GM21786 (cell line): Measurements from ENCODE around the gene MTUS2.
"Not testable (repeated sequence)": the region's sequence is repeated elsewhere in the genome, so short reads cannot be mapped to it uniquely, and the experiment has no call there.

Experiments used
- ATAC-seq: cut with Tn5 transposase; IDR thresholded peaks from one replicate; pipeline ENCODE4 v1.9.1; 2021; ENCODE audit not compliant: unreplicated experiment

Gene MTUS2

GRCh38 chr13:29210676-29211075 lies 390.5 kb downstream of the MTUS2 start:
- no peak for ATAC-seq

- not testable (repeated sequence) for ATAC-seq
Measured at GRCh38 chr13:29211162-29211561, 391.0 kb downstream of the MTUS2 start.

GRCh38 chr13:29222458-29222857 lies 402.3 kb downstream of the MTUS2 start:
- ATAC-seq: no peak

DNA sequence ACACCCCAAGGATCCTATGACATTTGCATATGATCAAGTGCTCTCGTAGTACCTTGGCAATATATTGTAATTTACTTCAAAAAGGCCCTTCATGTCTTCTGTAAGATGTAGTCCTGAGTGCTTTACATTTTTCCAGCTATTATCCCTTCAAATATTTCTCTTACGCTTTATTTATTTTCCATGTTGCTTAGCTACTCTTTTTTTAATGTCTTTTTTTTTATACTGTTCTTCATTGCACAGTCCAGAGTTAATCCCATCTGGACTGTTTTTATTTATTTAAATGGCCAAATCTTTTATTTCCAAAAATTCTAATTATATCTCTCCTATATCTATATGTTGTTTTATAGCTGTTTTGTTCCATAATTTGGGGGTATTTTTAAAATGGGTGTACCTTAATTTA lies 404.1 kb downstream of the MTUS2 start:
- ATAC-seq: no peak

- ATAC-seq: no peak
Measured at GRCh38 chr13:29227576-29227975, 407.4 kb downstream of the MTUS2 start.

DNA sequence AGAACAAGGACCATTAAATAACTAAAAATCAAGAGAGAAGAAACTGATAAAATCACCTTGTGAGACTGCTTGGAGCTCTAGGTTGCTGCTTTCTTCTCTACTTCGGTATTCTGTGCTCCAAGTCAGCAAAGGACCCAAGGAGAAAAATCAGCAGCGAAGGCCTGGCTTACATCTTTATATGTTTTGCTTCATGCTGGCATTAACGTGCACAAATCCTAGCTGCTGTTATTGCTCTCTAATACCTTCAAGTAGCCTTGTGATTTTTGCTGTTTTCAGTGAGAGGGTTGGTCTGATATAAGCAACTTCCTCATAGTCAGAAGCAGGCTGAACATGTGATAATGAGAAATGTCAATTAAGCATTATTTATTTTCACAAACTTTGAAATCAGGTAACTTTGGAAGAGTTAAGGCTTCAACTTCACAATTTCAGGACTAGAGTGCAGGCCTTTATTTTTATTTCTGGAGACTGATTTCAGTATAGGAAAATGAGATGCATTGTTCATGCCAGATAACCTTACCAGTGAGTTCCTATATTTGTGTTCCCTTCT lies 410.2 kb downstream of the MTUS2 start:
- no peak for ATAC-seq

- ATAC-seq: no peak
Measured at GRCh38 chr13:29239653-29240525, 419.8 kb downstream of the MTUS2 start.

DNA sequence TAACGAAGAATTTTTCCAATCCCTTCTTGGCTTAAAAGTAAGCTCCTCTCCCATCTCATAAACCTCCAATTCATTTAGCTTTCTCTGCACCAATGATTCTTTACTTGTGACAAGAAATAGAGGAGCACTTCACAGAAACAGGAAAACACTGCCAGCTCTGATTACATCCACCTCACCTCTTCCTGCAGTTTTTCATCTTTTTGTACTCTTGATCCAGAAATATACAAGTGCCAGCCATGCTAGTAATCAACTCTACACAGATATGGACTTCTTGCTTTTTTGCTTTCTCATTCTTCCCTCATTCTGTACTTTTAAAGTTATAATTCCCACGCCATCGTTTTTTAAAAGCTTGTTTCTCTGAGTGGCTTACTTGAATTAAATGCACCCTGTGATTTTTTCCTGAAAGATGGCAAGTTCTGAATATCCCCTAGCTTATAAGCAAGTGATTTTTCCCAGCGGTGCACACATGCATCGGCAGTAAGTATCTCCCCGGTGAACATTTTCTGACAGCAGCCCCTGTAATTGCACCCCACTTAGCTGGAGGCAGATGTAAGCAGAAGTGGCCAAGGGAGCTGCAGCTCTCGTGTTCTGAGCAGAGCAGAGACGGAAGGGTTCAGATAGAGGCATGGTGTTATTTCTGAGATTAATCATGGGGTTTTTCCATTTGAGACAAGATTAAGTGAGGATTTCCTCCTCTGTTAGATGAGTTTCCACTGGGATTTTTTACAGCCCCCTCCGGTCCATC lies 434.7 kb downstream of the MTUS2 start:
- no peak for ATAC-seq

DNA sequence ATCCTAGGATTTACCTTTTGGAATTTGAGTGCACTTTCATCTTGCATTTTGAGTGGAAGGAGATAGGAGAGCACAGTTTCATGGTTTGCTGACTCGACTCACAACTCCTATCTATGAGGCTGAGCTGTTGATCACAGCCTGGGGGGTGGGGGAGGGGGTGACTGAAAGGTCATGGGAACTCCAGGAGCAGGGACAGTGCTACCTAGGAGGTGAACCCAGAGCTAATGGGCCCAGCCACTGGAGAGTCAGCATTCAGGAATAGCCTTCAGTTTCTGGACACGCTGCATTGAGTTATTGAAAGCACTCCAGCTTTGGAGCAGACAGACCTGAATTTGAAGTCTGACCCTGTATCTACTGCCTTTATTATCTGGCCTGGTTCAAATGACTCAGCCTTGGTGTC lies 435.4 kb downstream of the MTUS2 start:
- no peak for ATAC-seq

GRCh38 chr13:29260684-29261083 lies 440.5 kb downstream of the MTUS2 start:
- no peak for ATAC-seq

GRCh38 chr13:29266261-29266660 lies 446.1 kb downstream of the MTUS2 start:
- ATAC-seq: no peak

DNA sequence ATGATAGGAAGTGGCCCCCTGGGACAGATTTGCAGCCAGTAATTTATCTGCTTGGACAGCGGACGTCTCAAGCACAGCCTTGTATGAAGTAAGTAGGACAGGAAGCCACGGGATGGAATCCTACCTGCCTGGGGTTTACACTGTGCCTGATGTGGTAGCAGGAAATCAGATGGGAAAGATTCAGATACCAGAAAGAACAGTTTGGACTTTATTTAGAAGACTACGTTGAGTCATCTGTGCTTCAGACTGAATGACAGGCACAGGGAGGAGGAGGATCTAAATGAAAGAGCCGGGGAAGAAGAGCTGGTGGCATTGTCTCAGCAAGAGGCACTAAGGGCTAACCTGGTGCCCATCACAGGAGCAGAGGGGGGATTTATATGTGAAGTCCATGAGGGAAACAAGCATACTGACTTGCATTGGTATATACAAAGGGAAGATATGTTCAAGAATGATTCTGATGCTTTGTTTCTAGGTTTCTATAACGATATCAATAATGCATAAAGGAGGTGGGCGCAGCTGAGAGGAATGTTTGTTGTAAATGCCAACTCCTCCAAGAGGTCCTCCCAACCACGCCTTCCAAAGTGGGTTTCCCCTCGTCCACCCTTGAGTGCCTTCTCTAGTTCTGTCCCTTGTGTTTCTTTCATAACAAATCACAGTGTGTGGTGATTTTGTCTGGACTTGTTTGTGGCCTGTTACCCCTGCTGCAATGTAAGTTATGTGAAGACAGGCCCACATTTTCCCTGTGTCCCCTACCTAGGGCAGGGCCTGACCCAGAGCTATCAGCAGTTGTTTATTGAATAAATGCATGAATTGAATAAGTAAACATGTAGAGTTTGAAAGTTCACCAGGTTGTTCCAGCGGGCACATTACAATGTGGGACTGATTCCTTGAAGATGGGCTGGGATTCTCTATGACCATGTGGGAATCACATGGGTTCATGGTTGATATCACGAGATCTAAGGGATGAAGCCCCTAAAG lies 446.9 kb downstream of the MTUS2 start:
- no peak for ATAC-seq

GRCh38 chr13:29270271-29270985 lies 450.3 kb downstream of the MTUS2 start:
- ATAC-seq: no peak

- ATAC-seq: no peak
Measured at GRCh38 chr13:29271606-29272005, 451.5 kb downstream of the MTUS2 start.

DNA sequence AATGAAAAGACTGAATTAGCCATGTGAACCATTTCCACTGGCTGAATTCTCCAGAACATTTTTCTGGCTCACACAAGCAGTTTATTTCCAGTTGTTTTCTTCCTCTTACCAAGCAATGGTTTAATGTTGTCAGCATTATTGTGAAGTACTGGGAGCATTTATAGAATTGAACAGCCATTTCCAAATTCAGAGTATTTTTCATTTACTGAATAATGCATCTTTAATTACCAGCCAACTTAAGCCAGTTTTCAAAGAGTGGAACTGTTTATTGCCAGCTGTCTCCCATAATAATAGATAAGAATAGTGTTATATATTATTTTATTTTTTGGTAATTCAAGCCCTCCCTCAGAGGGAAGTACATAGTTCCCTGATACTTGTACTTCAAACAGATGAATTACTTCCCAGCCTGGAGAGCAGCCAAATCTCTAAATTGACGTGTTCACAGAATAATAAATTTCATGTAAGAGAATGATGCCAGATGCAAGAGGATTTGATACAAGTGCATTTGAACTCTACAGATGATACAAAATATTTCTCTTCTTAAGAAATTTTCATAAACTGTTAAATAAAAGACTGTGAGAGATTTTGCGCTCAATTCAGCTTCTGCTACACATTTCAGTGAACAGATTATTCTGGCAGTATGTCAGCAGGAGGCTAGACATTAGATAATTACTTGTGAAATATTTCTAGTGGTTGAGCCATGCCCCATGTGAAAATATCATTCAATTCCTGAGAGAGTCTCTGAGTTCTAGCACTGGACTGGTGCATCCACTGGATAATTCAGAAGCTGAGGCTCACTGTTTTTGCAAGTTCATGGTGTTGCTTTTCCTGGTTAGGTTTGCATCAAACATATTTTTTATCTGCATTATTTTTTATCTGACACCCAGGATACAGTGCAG lies 459.5 kb downstream of the MTUS2 start:
- no peak for ATAC-seq

DNA sequence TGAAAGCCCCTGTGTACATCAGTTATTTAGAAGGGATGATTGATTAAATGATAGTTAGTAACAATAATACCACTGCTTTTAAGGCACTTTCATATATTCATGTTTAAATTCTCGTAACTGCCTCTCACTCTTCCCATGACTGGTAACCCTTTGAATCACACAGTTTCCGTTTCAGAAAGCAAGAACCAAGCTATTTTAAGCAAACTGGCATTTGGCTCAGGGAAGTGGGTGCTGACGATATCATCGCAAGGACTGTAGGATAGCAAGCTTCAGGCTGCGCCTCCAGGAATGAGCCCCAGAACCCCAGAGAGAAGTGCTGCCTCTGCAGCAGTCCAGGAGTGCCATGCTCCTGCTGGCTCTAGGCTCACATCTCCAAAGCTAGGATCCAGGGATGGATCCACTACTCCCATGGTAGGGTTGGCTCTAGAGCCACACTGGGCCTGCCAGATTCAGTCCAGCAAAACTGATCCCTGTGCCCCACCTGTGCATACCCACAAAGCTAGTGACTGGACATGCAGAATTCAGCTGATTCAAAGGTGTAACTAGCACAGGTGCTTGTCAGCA lies 461.9 kb downstream of the MTUS2 start:
- no peak for ATAC-seq

- ATAC-seq: no peak
Measured at GRCh38 chr13:29284726-29285125, 464.6 kb downstream of the MTUS2 start.

DNA sequence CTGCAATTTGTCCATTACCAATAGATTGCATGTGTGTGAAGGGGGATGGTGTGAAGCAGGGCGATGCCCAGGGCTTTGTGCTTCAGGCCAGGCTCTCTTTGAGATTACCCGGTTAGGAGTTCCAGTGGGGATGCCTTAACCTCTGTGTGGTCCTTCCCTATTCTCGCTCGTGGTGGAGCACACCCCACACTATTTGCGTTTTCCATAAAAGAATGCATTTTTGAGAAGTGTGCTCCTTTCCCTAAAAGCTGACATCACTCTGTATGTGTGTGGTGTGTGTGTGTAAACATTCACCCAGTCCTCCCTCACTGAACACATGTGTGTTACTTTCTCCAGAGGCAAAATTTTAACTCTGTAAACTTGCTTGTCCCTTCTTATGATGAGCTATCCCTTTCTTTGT lies 467.1 kb downstream of the MTUS2 start:
- no peak for ATAC-seq

DNA sequence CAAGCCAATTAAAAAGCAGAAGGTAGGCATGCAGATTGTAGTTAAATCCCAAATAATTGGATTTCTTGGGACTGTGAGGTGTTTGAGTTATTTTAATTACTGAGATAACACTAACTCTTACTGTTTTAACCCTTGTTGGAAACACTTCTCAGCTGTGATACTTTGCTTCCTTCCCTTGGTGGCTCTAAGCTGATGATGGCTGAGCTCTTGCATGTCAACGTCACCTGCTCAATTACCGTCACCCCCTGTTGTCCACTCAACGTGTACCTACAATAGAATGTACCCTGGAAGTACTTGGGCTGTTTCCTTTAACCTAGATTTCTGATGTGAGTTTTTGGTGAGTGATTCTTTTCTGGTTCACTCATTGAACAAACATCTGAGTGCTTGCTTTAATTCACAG lies 471.9 kb downstream of the MTUS2 start:
- no peak for ATAC-seq
